ENCODE measurements around the gene C1QTNF8. TPM values are rescaled to one million over a fixed set of nuclear protein-coding genes. Genes with fewer than 3 reads are reported as not detected.

Gene C1QTNF8
- total and polyA plus RNA-seq, 4 donors, result 0.08 to 0.74 TPM; not detected in 2

DNA sequence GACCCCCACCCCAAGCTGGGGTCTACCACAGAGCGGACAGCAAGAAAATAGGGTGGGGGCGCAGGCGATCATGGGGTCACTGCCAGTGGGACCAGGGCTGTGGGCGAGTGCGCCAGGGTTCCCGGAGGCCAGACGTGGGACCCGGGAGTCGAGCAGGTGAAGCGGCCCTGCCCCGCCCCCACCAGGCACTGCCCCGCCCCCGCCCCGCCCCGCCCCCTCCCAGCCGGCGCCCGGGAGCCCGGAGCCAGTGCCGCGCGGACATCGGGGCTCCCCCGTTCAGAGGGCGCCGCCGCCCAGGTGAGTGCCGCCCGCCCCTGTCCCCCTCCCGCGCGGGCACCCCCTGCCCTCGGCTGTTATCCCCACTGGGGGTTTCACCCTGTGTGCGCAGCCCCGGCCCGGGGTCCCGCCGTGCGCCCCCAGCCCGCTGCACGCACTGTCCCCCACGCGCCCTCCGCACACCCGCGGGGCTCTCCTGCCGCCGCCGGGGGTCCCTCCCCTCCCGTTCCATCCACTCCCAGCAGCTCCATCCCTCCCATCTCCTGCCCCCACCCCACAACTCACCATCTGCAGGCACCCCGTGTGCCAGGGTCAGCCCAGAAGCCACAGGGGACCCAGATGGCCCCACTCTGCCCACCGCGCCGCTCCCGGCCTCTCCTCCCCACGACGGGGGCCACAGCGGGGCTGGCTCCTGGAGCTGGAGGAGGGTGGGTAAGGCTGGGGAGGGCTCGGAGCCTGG lies 23.4 kb downstream of the C1QTNF8 start, which contains the start of gene SSTR5:
Gene SSTR5 (plus strand): TSS at position 222 of the 736 bp plus-strand sequence. CDS start 6,122 bp downstream, outside the sequence.
- Histone ChIP-seq H3K27me3 (ENCODE audit: control insufficient read depth in 3 of 3, insufficient read depth in 3 of 3, low read length in 2 of 3) (peaks cover 16 to 63% (median 27%) of the 10 kb centered on the region in 3 donors), H3K36me3 (ENCODE audit: control insufficient read depth in 4 of 4, insufficient read depth in 4 of 4, low read length in 4 of 4) (no peaks in the 10 kb centered on the region), H3K9me3 (ENCODE audit: control insufficient read depth in 4 of 4, insufficient read depth in 3 of 4, low read length in 3 of 4) (peaks cover 0 to 6% (median 0%) of the 10 kb centered on the region in 4 donors), H3K27ac (ENCODE audit: low read depth in 1 of 2, low read length in 1 of 2) (no peak within 1 kb of the TSS), H3K4me1 (ENCODE audit: control insufficient read depth in 5 of 5, insufficient read depth in 5 of 5, low read length in 5 of 5) (no peaks in the 10 kb centered on the region), H3K4me3 (no peak within 1 kb of the TSS), H3K9ac (ENCODE audit: insufficient read depth in 1 of 2, low read length in 2 of 2) (no peak within 1 kb of the TSS)
- DNase-seq (no peak), ATAC-seq (ENCODE audit: insufficient read depth, low FRiP score) (no peak)
- WGBS, 2 donors, result 7 to 12% methylated on average over 31 to 59 of the region's 59 CpGs
- no peak for TF ChIP-seq CTCF (IDR thresholded peaks at IDR 0.05; ENCODE audit: control extremely low read depth, extremely low read depth)

- H3K9me3 ChIP-seq (ENCODE audit: control insufficient read depth in 4 of 4, insufficient read depth in 3 of 4, low read length in 3 of 4), result peaks cover 0 to 6% (median 0%) of the 10 kb centered on the region in 4 donors
- H3K27ac ChIP-seq (ENCODE audit: low read depth in 1 of 2, low read length in 1 of 2), result no peak overlapping the region
- H3K4me1 ChIP-seq (ENCODE audit: control insufficient read depth in 5 of 5, insufficient read depth in 5 of 5, low read length in 5 of 5), result no peaks in the 10 kb centered on the region
- no peaks in the 10 kb centered on the region for H3K36me3 ChIP-seq (ENCODE audit: control insufficient read depth in 4 of 4, insufficient read depth in 4 of 4, low read length in 4 of 4)
- H3K27me3 ChIP-seq (ENCODE audit: control insufficient read depth in 3 of 3, insufficient read depth in 3 of 3, low read length in 2 of 3), result peaks cover 18 to 59% (median 27%) of the 10 kb centered on the region in 3 donors
- H3K9ac ChIP-seq (ENCODE audit: insufficient read depth in 1 of 2, low read length in 2 of 2), result no peak overlapping the region
- no peak for DNase-seq
- TF ChIP-seq CTCF (IDR thresholded peaks at IDR 0.05; ENCODE audit: control extremely low read depth, extremely low read depth), result no peak
- no peak for ATAC-seq (ENCODE audit: insufficient read depth, low FRiP score)
- no peak overlapping the region for H3K4me3 ChIP-seq
- 8 to 16% methylated on average over 30 of the region's 30 CpGs for WGBS, 2 donors
Observed at GRCh38 chr16:1071561-1072225, 24.4 kb downstream of the C1QTNF8 start.

DNA sequence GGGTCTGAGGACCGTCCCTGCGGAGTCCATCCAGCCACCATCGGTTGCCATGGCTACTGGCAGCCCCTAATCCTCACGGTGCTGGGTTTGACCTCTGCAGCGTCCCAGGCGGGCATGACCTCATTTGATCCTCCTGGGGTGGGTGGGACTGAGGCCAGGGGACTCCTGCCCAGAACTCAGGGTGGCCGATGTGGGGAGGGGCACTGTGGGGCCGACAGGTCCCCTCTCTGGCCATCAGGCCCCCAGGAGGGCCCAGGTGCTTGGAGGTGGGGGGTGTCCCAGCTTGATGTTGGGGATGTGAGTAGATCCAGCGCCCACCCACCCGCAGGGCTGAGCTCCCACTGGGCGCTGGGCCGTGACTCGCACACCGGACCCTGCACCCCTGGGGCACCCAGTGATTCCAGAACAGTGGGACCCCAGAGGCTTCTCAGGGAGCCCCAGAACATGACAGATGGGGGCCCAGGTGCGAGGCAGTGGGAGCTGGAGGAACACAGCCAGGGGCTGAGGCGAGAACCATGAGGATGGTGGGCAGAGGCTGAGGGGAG lies 25.1 kb downstream of the C1QTNF8 start:
- TF ChIP-seq CTCF (IDR thresholded peaks at IDR 0.05; ENCODE audit: control extremely low read depth, extremely low read depth), result no peak
- 29 to 33% methylated on average over 16 of the region's 16 CpGs for WGBS, 2 donors

More for the DNA sequence above, 25.1 kb downstream of the C1QTNF8 start:
- Histone ChIP-seq H3K9ac (ENCODE audit: insufficient read depth in 1 of 2, low read length in 2 of 2) (no peak overlapping the region), H3K27me3 (ENCODE audit: control insufficient read depth in 3 of 3, insufficient read depth in 3 of 3, low read length in 2 of 3) (peaks cover 23 to 60% (median 32%) of the 10 kb centered on the region in 3 donors), H3K9me3 (ENCODE audit: control insufficient read depth in 4 of 4, insufficient read depth in 3 of 4, low read length in 3 of 4) (peaks cover 0 to 6% (median 0%) of the 10 kb centered on the region in 4 donors), H3K27ac (ENCODE audit: low read depth in 1 of 2, low read length in 1 of 2) (no peak overlapping the region), H3K4me1 (ENCODE audit: control insufficient read depth in 5 of 5, insufficient read depth in 5 of 5, low read length in 5 of 5) (no peaks in the 10 kb centered on the region), H3K4me3 (no peak overlapping the region), H3K36me3 (ENCODE audit: control insufficient read depth in 4 of 4, insufficient read depth in 4 of 4, low read length in 4 of 4) (no peaks in the 10 kb centered on the region)
- DNase-seq (no peak), ATAC-seq (ENCODE audit: insufficient read depth, low FRiP score) (no peak)
